HG03064 (cell line): ENCODE results near the gene ELK3.

Experiments
- ATAC-seq: cut with Tn5 transposase; IDR thresholded peaks from one replicate; pipeline ENCODE4 v1.9.1; 2021; ENCODE audit warnings: low read depth; ENCODE audit not compliant: unreplicated experiment

Gene ELK3

GRCh38 chr12:96210376-96211055 is 16.3 kb downstream of the ELK3 start:
- ATAC-seq = no peak

- ATAC-seq = no peak
These were observed 17.8 kb downstream of the ELK3 start for GRCh38 chr12:96211988-96212387.

DNA sequence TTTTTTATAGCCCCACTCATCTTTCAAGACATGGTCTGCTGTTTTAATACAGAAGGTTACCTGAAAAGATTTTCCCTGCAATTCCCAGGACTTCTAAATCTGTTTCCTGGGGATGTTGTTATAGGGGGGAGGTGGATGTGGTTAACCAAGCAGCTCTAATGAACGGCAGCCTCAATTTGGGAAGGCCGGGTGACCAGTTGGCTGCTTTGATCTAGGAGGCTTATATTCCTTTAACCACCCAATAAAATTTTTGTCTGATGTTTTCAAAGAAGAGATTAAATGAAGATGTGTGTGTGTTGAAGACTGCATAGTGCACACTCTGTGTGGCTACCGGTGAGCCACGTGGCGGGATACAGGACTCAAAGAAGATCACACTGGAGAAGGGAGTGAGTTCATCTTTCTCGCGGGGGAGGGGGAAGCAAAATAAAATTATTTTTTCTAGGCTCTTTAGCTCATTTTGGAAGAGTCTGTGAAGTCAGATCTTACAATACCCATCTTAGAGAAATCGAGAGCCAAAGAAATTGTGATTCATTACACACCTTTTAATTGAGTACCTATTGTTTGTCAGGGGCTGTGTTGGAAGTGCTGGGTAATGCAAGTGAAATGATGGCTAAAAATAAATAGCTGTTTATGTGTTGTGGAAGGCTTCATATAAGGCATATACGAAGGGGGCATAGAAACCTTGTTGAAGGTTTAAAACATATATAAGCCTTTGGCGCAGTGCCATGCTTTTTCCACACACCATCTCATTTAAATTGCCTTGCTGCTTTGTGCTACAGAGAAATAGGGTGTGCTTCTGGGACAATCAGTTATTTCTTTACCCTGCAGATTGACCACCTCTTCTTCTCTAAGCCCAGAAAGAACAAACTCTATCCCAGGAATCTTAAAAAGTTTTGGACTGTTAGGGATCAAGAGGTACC is 18.5 kb downstream of the ELK3 start:
- no peak for ATAC-seq

DNA sequence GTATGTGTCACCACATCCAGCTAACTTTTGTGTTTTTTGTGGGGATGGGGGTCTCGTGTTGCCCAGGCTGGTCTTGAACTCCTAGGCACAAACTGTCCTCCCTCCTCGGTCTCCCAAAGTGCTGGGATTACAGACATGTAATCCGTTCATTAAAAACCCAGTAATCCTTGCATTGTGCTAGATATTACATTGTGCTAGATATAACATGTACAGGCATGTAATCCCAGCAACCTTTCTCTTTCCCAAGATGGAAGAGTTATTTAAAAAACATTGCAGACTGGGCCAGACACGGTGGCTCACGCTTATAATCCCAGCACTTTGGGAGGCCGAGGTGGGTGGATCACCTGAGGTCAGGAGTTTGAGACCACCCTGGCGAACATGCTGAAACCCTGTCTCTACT is 19.7 kb downstream of the ELK3 start:
- no peak for ATAC-seq

GRCh38 chr12:96215919-96216273 is 21.7 kb downstream of the ELK3 start:
- ATAC-seq = no peak

- no peak for ATAC-seq
These were observed 25.0 kb downstream of the ELK3 start for GRCh38 chr12:96218989-96219678.

- no peak for ATAC-seq
These were observed 25.6 kb downstream of the ELK3 start for GRCh38 chr12:96219700-96220206.

DNA sequence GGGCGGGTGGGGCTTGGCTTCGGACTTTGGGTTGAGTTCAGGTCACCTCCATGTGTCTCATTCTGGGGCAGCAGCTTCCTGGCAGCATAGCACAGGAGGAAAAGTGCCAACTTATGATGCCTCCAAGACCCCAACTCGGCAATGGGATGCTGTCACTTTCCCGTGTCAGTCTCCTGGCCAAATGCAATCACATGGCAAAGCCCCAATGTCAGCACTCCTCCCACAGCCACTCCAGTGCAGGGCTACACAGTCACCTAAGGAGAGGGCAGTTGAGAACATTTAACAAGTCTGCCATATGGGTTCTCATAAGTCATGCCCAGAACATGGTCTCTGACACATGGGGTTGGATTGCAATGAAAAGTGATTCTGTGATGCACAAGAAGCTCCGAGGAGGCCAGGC is 26.7 kb downstream of the ELK3 start:
- no peak for ATAC-seq

GRCh38 chr12:96221391-96221790 is 27.2 kb downstream of the ELK3 start:
- ATAC-seq = no peak

GRCh38 chr12:96223411-96224218 is 29.4 kb downstream of the ELK3 start:
- no peak for ATAC-seq

DNA sequence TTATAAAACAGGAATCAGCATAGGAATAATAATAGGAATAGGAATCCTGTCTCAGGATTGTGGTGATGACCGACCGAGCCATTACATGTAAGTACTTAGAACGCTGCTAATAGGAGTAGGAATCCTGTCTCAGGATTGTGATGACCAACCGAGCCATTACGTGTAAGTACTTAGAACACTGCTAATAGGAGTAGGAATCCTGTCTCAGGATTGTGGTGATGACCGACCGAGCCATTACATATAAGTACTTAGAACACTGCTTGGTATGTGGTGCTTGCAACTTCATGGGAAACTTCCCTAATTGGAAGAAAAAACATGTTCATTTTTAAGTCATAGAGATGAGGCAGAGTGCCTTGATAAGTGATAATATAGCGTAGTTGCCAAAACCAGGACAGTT is 30.0 kb downstream of the ELK3 start:
- ATAC-seq = no peak

- ATAC-seq = no peak
These were observed 31.1 kb downstream of the ELK3 start for GRCh38 chr12:96225044-96225855.

DNA sequence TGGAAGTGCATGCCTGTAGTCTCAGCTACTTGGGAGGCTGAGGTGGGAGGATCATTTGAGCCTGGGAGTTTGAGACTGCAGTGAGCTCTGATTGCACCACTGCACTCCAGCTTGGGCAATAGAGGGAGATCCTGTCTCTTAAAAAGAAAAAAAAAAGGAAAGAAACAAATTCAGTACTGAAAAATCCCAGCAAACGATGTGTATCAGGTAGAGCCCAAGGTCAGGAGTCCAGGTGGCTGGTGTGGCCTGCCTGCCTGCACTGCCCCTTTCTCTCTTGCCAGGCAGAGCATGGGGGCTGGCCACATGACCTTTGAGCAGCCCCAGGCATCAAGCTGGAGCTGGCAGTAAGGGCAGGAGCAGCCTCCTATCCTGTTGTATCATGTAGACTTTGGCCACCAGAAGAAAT is 31.8 kb downstream of the ELK3 start:
- no peak for ATAC-seq

GRCh38 chr12:96226401-96226800 is 32.2 kb downstream of the ELK3 start:
- ATAC-seq = no peak

DNA sequence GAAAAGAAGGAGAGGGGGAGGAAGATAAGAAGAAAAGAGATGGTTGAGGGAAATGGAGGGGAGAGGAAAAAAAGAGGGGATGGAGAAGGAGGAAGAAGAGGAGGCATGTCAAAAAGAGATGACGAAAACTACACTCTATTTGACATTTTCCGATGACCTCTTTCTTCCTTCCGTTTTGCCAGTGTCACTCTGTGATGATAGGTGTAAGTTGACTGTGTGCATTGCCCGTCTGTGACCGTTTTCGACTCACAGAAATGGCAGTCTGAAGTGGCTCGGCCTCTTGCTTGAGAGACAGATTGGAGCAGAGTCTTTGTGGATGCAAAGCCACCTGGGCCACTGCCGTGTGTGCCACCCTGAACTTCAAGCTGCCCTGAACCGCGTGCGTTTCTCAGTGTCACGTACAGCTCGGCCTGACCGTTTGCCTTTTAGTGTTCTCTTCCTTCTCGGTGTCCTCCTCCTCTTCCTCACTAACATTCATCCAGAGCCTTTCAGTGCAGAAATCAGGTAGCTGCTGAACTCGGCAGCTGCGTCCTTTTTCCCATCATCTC is 32.7 kb downstream of the ELK3 start:
- no peak for ATAC-seq

DNA sequence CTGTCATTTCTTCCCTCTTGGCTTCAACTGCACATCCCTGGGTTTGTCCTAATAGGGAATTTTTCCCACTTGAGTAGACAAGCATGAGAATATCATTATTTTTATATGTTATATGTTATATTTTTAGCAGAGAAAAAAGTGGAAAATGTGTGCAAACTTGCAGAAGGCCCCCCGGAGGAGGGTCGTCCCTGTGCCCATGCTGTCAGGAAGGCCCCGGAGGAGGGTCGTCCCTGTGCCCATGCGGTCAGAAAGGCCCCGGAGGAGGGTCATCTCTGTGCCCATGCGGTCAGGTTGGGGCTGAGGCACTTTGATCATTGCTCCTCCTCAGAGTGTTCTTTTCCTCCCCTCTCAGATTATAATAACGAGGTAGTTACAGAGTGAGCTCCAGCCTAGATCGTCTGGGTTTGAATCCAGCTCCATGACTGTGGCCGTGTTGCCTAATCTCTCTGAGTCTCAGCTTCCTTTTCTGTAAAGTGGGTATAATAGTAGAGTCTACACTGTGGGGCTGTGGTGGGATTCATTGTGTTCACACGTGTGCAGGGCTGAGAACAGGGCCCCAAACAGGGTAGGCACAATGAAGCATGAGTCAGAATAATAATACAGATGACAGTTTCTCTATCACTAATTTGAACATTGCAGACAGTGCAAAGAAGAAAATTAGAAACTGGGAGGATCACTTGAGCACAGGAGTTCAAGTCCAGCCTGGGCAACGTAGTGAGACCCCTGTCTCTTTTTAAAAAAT is 33.4 kb downstream of the ELK3 start:
- no peak for ATAC-seq

- no peak for ATAC-seq
These were observed 34.5 kb downstream of the ELK3 start for GRCh38 chr12:96228566-96229248.

DNA sequence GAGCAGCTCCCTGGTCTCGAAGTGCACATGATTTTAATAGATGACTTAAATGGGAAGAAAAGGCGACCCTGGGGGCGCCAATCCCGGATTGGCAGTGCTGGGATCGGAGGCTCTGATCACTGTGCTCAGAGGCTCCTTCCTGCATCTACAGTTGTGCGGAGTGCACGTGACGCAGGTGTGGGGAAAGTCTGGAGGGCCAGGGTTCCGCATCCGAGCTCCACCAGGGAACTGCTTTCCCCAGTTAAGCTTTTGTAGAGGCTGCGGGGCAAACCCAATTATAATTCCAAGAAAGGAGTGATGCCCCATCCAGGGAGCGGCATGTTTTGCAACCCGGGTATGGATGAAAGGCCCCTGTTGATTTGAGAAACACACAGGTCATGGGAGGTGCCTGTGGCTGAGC is 36.5 kb downstream of the ELK3 start:
- no peak for ATAC-seq
